HUES6 (cell line): Measurements from ENCODE around the gene CNTN4.

Source experiments
- H3K27ac ChIP-seq: 2 replicates; pipeline ENCODE4 v1.7.0; 2013; ENCODE audit warnings: low read depth, mild to moderate bottlenecking, low read length, inconsistent platforms
- H3K27me3 ChIP-seq: 2 replicates; pipeline ENCODE4 v1.6.1; 2013; ENCODE audit warnings: low read length; ENCODE audit not compliant: control insufficient read depth, insufficient read depth
- H3K36me3 ChIP-seq: 2 replicates; pipeline ENCODE4 v1.6.1; 2013; ENCODE audit warnings: low read length; ENCODE audit not compliant: control insufficient read depth, insufficient read depth
- H3K4me1 ChIP-seq: 2 replicates; pipeline ENCODE4 v1.6.1; 2013; ENCODE audit warnings: low read length; ENCODE audit not compliant: control insufficient read depth, insufficient read depth
- H3K4me3 ChIP-seq: 2 replicates; pipeline ENCODE4 v1.5.1; 2013; ENCODE audit warnings: low read depth, low read length
- H3K9ac ChIP-seq: one replicate; pipeline ENCODE4 v1.6.1; 2013; ENCODE audit warnings: mild to moderate bottlenecking, low read length
- H3K9me3 ChIP-seq: 2 replicates; pipeline ENCODE4 v1.6.1; 2013; ENCODE audit warnings: low read depth, low read length; ENCODE audit not compliant: control insufficient read depth, insufficient read depth

Gene CNTN4

GRCh38 chr3:2543247-2543646, 444.6 kb downstream of the CNTN4 start:
- Histone ChIP-seq H3K36me3 (no peaks in the 10 kb centered on the region), H3K4me3 (no peak overlapping the region), H3K27me3 (no peaks in the 10 kb centered on the region), H3K9ac (no peak overlapping the region), H3K4me1 (no peaks in the 10 kb centered on the region), H3K9me3 (no peaks in the 10 kb centered on the region), H3K27ac (no peak overlapping the region)

GRCh38 chr3:2544212-2544611, 445.5 kb downstream of the CNTN4 start:
- no peaks in the 10 kb centered on the region for H3K27me3 ChIP-seq
- H3K4me1 ChIP-seq = no peaks in the 10 kb centered on the region
- H3K27ac ChIP-seq = no peak overlapping the region
- H3K9me3 ChIP-seq = no peaks in the 10 kb centered on the region
- H3K9ac ChIP-seq = no peak overlapping the region
- no peaks in the 10 kb centered on the region for H3K36me3 ChIP-seq
- H3K4me3 ChIP-seq = no peak overlapping the region

- no peaks in the 10 kb centered on the region for H3K4me1 ChIP-seq
- no peaks in the 10 kb centered on the region for H3K9me3 ChIP-seq
- no peak overlapping the region for H3K4me3 ChIP-seq
- H3K27me3 ChIP-seq = no peaks in the 10 kb centered on the region
- H3K27ac ChIP-seq = no peak overlapping the region
- no peaks in the 10 kb centered on the region for H3K36me3 ChIP-seq
- H3K9ac ChIP-seq = no peak overlapping the region
These were observed 446.1 kb downstream of the CNTN4 start for GRCh38 chr3:2544718-2545117.

GRCh38 chr3:2547049-2547448, 448.4 kb downstream of the CNTN4 start:
- no peaks in the 10 kb centered on the region for H3K27me3 ChIP-seq
- H3K4me3 ChIP-seq = no peak overlapping the region
- H3K4me1 ChIP-seq = no peaks in the 10 kb centered on the region
- no peaks in the 10 kb centered on the region for H3K9me3 ChIP-seq
- no peak overlapping the region for H3K9ac ChIP-seq
- H3K36me3 ChIP-seq = no peaks in the 10 kb centered on the region
- H3K27ac ChIP-seq = no peak overlapping the region

- H3K9me3 ChIP-seq = no peaks in the 10 kb centered on the region
- H3K4me3 ChIP-seq = no peak overlapping the region
- no peaks in the 10 kb centered on the region for H3K4me1 ChIP-seq
- no peak overlapping the region for H3K9ac ChIP-seq
- no peaks in the 10 kb centered on the region for H3K27me3 ChIP-seq
- H3K36me3 ChIP-seq = no peaks in the 10 kb centered on the region
- H3K27ac ChIP-seq = no peak overlapping the region
These were observed 456.0 kb downstream of the CNTN4 start for GRCh38 chr3:2554656-2555055.

- no peak overlapping the region for H3K9ac ChIP-seq
- H3K4me3 ChIP-seq = no peak overlapping the region
- H3K36me3 ChIP-seq = no peaks in the 10 kb centered on the region
- no peaks in the 10 kb centered on the region for H3K9me3 ChIP-seq
- no peak overlapping the region for H3K27ac ChIP-seq
- no peaks in the 10 kb centered on the region for H3K27me3 ChIP-seq
- no peaks in the 10 kb centered on the region for H3K4me1 ChIP-seq
These were observed 460.1 kb downstream of the CNTN4 start for GRCh38 chr3:2558796-2559195.

GRCh38 chr3:2567451-2567850, 468.8 kb downstream of the CNTN4 start:
- no peaks in the 10 kb centered on the region for H3K4me1 ChIP-seq
- no peaks in the 10 kb centered on the region for H3K36me3 ChIP-seq
- no peaks in the 10 kb centered on the region for H3K27me3 ChIP-seq
- H3K4me3 ChIP-seq = no peak overlapping the region
- H3K9ac ChIP-seq = no peak overlapping the region
- H3K9me3 ChIP-seq = no peaks in the 10 kb centered on the region
- H3K27ac ChIP-seq = no peak overlapping the region

GRCh38 chr3:2568156-2568555, 469.5 kb downstream of the CNTN4 start:
- H3K4me1 ChIP-seq = no peaks in the 10 kb centered on the region

GRCh38 chr3:2568929-2569328, 470.3 kb downstream of the CNTN4 start:
- H3K27me3 ChIP-seq = no peaks in the 10 kb centered on the region
- no peak overlapping the region for H3K27ac ChIP-seq
- H3K4me3 ChIP-seq = no peak overlapping the region
- no peaks in the 10 kb centered on the region for H3K4me1 ChIP-seq
- H3K36me3 ChIP-seq = no peaks in the 10 kb centered on the region
- H3K9me3 ChIP-seq = no peaks in the 10 kb centered on the region
- H3K9ac ChIP-seq = no peak overlapping the region

More at GRCh38 chr3:2568156-2568555, 469.5 kb downstream of the CNTN4 start:
- Histone ChIP-seq H3K4me3 (no peak overlapping the region), H3K27me3 (no peaks in the 10 kb centered on the region), H3K36me3 (no peaks in the 10 kb centered on the region), H3K9me3 (no peaks in the 10 kb centered on the region), H3K9ac (no peak overlapping the region), H3K27ac (no peak overlapping the region)

GRCh38 chr3:2577571-2577970, 478.9 kb downstream of the CNTN4 start:
- Histone ChIP-seq H3K4me1 (no peaks in the 10 kb centered on the region), H3K27me3 (no peaks in the 10 kb centered on the region), H3K4me3 (no peak overlapping the region), H3K9me3 (no peaks in the 10 kb centered on the region), H3K9ac (no peak overlapping the region), H3K36me3 (no peaks in the 10 kb centered on the region), H3K27ac (no peak overlapping the region)

GRCh38 chr3:2578560-2578959, 479.9 kb downstream of the CNTN4 start:
- no peaks in the 10 kb centered on the region for H3K9me3 ChIP-seq
- no peak overlapping the region for H3K27ac ChIP-seq
- H3K4me3 ChIP-seq = no peak overlapping the region
- no peaks in the 10 kb centered on the region for H3K4me1 ChIP-seq
- H3K9ac ChIP-seq = no peak overlapping the region
- H3K36me3 ChIP-seq = no peaks in the 10 kb centered on the region
- H3K27me3 ChIP-seq = no peaks in the 10 kb centered on the region

- H3K4me1 ChIP-seq = no peaks in the 10 kb centered on the region
- H3K4me3 ChIP-seq = no peak overlapping the region
- no peaks in the 10 kb centered on the region for H3K36me3 ChIP-seq
- H3K9me3 ChIP-seq = no peaks in the 10 kb centered on the region
- H3K9ac ChIP-seq = no peak overlapping the region
- H3K27ac ChIP-seq = no peak overlapping the region
- no peaks in the 10 kb centered on the region for H3K27me3 ChIP-seq
These were observed 480.5 kb downstream of the CNTN4 start for GRCh38 chr3:2579206-2579605.
